ENCODE measurements around the gene PDE4C.

PDE4C gene

DNA sequence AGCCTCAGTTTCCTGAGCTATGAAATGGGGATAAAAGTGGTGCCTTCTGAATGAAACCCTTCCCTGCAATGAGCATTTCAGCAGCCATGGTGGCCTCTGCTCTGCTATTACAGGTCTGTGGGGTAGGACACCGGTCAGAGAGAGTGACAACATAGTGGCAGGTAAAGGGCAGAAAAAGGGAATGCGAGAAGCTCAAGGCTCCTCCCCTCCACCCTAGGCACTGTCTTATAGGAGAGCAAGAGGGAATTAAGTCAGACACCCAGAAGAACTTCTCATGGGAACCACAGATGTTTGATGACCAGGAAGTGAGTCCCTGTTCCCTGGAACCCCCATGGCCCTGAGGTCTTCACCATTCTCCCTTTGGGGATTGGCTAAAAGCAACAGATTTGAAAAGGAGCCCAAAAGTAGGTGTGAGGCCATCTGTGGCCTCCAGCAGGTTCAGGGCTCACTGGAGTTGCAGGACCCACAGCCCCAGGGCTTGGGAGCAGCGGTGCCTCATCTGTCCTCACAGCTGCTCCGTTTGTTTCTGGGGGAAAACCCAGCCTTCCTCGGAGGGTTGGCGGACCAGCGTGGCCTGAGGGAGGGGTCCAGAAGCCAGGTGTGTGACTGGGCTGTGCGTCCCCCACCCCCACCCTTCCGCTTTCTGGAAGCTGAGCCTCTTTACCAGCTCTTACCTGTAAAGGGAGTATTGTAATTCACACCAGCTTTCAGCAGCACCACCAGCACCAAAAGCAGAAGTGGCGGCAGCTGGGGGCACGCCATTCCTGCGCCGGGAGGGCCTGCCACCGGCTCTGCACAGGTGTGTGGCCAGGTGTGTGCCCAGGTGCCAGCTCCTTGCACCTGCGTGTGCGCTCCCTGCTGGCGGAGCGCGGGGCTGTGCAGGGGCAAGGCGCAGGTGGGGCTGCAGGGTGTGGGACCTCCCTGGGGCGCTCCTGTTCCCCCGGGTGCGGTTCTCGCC lies 28.6 kb upstream of the PDE4C start:
- DNase-seq = no peak

DNA sequence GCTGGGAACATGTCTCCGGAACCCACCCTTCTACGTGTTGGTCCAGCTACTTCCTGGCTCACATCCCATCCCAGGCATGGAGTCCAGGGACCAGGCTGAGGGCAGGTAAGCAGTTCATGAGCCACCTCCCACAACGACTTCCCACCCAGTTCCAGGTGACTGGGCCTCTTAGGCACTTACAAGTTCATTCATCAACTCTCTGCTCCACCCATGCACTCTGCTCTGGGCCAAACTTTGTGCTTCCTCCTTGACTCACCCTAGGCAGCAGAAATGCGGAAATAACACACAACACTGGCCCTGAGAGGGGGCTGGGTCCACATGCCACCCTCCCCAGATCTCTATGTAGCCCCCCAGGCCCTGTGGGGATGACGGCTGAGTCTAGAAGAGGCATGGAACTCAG lies 27.5 kb upstream of the PDE4C start:
- no peak for DNase-seq

DNA sequence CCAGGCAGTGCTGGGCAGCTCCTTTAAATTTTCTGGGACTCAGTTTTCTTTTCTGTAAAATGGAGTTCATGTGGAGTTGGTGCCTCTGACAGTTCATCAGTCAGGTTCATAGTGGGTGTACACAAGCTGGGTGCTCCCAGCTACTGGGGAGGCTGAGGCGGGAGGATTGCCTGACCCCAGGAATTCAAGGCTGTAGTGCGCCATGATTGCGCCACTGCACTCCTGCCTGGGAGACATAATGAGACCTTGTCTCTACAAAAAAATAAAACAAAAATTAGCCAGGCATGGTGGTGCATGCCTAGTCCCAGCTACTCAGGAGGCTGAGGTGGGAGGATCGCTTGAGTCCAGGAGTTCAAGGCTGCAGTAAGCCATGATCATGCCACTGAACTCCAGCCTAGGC lies 26.9 kb upstream of the PDE4C start:
- DNase-seq = no peak

DNA sequence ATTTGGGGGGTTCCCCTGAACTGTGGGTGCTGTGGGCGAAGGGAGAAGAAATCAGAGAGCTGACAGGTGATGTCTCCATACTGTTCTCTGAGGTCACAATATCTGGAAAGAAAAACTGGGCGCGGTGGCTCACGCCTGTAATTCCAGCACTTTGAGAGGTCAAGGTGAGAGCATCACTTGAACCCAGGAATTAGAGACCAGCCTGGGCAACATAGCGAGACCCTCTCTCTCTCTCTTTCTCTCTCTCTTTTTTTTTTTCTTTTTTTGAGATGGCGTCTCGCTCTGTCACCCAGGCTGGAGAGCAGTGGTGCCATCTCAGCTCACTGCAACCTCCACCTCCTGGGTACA lies 26.1 kb upstream of the PDE4C start:
- DNase-seq = no peak

DNA sequence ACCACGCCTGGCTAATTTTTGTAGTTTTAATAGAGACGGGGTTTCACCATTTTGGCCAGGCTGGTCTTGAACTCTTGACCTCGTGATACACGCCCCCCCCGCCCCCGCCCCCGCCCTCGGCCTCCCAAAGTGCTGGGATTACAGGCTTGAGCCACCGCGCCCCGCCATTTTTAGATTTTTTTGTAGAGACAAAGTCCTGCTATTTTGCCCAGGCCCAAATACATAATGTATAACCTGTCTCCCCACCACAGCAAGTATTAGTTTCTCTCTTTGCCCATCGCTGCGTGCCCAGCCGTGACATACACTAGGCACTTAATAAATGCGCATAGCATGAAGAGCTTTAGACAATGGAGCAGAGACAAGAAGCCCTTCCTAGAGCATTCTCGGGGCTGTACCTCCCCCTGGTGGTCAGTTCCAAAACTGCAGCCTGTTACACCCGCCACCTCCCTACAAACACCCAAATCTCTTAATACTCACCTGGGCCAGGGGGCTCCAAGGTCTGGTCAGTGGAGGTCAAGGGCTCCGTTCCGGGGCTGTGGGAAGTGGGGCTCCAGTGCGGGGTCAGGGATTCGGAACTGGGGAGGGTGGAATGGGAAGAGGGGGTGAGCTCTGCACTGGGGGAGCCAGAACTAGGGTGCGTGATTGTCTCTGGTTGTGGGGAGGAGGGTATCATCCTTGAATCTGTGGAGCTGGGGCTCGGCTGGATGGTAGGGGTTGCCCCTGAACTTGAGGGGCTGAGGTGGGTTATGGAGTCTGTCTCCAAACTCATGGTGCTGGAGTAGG lies 25.5 kb upstream of the PDE4C start:
- peak; percentile 89 to 91 for DNase-seq

DNA sequence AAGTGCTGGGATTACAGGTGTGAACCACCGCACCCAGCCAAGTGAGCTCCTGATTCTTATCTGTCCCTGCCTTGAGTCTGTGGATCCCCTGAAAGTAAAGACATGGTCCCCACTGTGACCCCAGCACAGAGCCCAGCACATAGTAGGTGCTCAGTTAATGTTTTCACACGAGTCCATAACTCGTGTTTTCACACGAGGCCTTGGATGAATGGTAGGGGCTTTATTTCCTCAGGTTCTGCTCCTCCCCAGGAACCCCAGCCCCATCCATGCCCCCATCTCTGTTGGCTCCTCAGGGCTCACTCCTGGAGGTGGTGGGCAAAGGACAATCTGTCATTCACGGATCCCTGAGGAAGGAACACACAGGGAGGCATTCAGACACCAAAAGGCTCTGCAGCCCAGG lies 23.6 kb upstream of the PDE4C start:
- DNase-seq = no peak

DNA sequence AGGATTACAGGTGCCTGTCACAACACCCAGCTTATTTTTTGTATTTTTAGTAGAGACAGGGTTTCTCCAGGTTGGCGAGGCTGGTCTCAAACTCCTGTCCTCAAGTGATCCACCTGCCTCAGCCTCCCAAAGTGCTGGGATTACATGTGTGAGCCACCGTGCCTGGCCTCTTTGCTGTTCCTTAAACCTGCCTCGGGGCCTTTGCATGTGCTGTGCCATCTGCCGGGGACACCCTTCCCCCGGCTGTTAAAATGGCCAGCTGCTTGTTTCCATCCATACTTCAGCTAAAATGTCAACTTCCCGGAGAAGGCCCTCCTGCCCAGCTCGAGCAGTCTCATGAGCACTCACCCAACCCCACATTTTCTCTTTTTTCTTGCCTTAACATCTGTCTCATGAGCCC lies 19.1 kb upstream of the PDE4C start:
- DNase-seq = no peak

DNA sequence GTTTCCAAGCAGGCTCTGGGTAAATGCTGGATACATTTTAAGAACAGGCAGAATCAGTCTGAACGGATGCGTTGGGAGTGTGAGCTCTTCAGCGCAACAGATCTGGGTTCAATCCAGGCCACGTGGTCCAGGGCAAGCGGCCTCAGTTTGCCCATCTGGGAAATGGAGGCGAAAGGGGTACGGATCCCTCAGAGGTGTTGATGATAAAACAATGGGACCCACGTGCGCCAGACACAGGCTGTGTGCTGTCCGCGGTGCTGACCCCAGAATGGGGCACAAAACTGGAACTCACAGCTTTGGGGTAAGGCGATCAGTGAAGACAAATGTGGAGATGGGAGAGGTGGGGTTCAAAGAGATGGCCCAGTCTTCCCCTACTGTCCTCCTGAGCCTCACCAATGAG lies 13.1 kb upstream of the PDE4C start:
- no peak for DNase-seq

DNA sequence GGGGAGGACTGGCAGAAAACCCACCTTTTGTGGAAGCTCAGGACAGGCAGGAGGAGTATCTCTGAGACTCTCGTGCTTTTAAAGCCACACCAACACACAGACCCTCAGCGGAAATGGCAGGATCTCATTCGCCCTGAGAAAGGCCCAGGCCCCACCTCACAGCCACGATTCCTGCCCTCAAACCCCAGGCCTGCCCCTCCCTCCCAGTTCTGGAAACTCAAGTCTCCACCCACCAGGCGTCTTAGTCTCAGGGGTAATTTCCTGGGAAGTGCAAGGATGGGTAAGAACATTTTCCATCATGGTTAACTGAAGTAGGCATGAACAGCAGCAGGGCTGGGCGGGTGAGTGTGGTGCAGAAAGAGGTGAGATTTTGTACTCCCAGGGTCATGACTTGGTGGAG lies 8.0 kb upstream of the PDE4C start:
- no peak for DNase-seq

DNA sequence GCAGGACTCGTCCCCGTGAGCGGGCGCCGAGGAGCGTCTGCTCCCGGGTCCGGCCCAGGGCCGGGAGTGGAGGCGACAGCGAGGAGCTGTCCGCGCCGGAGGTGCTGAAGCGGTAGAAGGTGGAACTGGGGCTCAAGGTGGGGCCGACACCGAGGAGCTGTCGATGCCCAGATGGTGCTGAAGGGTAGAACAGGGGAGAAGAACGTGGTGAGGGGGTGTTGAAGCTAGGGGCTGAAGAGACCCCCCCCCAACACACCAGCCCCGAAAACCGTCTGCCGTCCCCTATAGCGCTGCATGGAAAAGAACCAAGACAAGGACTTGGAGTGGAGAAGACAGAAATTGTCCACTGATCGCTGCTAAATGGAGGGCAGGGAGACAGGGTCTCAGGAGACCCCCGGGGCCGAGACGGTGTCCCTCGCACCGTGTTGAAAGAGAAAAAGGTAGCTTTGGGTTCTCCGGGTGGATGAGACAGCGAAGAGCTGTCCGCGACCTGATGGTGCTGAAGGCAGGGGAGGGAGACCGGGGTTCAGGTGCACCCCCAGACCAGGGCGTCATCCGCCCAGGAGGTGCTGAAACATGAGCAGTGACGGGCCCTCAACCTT lies 7.1 kb upstream of the PDE4C start:
- DNase-seq = peak; percentile 52 to 67

DNA sequence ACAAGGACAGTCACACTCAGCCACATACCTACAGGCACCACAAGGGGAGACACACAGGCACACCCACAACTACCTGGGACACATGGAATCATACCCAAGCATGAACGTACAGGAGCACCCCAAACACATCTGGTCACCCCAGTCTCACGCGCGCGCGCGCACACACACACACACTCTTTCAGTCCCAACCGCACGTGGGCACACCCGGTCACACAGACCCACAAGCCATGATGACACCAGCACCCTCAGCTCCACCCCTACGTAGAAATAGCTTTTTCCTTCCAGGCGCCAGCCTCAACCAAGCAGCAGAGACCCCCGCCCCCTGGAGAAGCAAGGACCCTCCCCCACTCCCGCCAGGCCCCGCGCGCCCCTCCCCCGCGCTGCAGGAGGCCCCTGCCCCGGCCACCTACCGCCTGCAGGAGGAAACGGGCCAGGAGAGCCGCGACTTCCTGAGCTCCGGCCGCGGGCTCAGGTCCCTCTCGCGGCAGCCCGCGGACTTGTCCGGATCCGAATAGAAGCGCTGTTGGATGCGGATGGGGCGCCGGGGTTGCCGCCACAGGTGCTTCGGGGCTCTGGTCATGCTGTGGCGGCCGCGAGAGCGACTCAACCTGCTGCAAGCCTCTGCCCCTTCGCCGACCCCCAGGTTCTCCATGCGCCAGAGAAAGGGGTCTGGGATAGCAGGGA lies 6.4 kb upstream of the PDE4C start:
- no peak for DNase-seq

DNA sequence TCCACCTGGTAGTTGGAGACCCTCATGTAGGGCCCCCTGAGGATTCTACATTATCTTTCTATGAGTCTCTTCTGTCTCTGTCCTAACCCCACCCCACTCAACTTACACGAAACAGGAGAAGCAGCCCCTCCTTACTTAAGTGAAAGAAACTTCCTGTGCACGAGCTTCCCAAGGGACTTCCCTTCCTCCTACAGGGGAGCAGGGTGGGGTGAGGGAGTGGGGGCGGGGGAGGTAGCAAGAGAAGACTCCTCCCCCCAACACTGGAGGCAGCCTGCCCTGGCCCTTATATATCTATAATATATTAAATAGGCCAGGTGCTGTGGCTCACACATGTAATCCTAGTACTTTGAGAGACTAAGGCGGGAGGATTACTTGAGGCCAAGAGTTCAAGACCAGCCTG lies 5.5 kb upstream of the PDE4C start:
- no peak for DNase-seq

DNA sequence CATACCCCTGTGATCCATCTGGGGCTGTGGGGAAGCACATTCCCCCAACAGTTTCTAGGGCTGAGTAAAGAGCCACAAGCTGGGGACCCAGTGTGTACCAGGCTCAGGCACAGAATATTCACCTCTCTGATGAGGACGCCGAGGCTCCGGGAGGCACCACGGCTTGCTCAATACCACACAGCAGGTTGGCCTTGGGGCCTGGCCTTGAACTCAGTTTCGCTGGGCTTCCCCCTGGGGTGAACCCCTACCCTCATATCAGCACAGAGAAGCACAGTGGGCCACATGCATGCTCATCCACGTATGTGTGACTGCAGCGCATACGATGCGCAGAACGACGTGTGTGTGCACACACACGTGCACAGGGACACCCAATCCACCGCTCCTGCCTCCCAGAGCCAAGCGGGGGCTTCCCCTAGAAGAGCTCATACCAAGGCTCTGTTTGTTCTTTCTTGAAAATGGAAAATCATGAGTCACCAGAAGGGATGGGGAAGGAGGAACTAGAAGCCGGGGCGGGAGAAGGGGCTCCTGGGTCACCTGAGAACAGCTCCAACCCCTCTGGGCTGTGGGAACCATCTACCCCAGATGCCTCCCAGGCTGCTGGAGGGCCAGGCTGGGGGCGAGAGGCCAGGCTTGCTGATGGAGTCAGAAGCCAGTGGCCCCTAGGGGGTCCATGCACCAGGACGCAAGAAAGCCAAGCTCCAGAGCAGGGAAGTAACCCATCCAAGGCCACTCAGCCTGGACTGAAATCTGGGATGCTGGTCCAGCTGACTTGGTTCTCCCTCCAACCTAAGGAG lies 4.9 kb upstream of the PDE4C start:
- DNase-seq = no peak

DNA sequence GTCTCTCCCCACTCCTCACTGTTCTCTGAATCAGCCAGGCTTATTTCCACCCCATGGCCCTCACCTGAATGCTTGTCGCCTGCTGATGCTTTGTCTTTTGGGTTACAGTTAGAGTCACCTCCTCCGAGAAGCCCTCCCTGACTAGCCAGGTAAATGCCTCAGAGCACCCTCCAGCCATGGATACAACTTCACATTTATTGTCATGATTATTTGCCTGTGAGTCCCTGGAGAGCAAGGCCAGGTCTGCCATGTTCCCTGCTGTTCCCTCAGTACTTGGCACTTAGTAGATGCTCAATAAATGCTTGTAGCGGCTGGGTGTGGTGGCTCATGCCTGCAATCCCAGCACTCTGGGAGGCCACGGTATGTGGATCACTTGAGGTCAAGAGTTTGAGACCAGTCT lies 3.7 kb upstream of the PDE4C start:
- no peak for DNase-seq

DNA sequence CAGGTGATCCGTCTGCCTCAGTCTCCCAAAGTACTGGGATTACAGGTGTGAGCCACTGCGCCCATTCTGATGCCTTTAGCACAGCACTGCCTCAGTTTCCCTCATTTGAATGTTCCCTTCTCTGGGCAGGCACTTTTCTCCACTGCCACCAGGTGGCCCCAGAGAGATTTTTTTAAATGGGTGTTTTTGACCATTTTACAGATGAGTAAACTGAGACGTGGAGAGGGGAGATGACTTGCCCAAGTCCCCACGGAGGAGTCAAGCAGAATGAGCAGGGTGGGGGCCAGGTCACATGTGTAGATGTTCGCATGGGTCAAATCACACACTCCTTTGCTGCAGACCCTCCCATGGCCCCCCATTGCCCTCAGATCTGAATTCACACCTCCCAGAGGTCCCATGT lies 3.2 kb upstream of the PDE4C start:
- peak in 1 of 2 experiments; percentile 34 for DNase-seq

DNA sequence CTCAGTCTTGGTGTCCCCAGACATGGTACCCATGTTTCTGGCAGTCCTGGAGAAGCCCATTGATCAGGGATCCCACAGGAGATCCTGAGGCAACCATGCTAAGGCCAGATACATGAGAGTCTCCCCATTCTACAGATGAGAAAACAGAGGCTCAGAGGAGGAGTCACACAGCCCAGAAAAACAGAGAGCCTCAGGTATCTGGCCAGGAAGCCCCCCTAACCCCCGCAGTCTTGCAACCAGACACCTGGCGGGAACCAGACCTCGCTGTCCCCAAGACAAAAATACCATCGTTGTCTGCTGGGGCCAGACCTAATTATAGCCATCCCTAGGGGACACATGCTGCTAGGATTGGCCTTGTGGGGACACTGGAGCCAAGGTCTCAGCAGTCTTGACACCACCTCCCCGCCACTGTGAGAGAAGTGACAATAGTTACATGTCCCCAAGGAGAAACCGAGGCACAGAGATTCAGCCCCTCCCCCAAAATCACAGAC lies 1.6 kb upstream of the PDE4C start:
- no peak for DNase-seq

DNA sequence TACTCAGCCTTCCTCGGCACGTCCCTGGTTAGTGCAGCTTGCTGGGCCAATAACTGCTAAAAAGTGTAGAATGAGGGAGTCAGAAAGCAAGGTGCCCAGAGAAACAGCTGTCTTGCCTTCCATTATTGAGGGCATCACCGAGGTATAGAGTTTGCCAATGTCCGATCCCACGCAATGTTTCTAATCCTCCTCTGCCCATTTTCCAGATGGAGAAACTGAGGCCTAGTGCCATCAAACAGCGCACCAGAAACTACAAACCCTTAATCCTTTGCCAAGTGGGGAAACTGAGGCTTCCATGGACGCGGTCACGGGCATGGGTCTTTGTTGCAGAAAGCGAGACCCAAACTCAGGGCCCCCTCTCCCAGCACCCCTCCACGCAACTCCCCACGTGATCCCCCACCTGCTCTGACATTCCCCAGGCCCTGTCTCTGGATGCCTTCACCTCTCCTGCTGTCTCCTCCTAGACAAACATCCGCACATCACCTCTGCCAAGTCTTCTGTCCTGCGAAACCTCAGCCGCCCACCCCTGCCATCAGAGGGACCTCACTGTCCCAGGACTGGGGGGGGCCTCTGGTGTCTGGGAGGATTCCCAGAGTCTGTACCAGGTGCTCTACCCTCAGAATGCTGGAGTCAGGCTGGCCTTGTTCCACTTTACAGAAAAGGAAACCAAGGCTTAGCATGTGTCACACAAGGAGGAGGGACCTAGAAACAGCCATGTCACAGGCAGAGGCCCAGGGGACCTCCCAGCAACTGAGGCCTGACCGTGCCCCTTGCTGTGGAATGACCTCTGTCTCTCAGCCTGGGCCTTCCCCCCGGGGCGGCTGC lies 930 bp upstream of the PDE4C start:
- no peak for DNase-seq

DNA sequence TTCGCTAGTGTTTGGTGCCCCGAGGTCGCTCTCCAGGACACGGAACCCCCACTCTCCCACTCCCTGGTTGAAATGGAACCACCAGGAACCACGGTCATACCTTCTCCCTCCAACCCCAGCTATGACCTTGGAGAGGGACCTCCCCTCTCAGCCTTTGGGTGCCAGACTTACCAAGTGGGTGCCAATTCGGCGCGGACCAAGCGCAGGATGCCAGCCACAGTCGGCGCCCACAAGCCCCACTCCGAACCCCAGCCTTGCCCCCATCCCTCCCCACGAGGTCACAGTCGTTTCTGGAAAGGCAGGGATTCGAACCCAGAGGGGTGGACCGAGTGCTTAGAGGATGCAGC lies 910 bp downstream of the PDE4C start:
- peak in 1 of 2 experiments; percentile 31 for DNase-seq

DNA sequence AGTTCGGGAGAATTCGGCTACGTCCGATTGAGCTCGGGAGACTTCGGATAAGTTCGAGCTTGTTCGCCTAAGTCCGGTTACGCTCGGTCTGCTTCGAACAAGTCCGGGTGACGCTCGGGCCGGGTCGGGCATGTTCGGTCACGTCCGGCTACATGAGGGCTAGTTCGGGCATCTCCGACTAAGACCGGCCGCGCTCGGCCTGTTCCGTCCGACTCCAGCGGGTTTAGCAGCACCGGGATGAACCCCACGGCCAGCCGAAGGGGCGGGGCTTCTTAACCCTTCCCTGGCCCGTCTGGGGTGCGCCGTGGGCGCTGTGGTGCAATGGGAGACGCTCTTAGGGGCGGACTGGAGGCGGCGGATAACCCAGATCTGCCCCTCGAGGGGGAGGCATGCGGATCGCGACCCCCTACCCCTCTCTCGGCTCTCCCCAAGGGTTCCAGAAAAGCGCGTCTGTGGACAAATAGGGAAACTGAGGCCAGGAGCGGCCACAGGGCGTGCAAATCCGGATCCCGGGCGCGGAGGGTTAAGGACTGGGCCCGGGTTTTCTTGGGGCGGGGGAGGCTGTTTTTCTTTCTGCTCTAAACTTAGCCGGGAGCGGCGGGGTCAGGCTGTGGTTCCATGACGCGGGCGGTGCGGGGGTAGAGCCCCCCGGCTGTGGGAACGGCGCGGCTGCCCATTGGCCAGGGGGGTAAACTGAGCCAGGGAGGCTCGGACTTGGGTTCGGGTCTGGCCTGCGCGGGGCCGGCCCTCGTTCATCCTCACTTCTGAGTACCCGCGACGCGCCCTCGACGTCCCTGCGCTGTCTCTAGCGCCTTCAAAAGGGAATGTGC lies 1.5 kb downstream of the PDE4C start:
- peak; percentile 96 to 97 for DNase-seq

DNA sequence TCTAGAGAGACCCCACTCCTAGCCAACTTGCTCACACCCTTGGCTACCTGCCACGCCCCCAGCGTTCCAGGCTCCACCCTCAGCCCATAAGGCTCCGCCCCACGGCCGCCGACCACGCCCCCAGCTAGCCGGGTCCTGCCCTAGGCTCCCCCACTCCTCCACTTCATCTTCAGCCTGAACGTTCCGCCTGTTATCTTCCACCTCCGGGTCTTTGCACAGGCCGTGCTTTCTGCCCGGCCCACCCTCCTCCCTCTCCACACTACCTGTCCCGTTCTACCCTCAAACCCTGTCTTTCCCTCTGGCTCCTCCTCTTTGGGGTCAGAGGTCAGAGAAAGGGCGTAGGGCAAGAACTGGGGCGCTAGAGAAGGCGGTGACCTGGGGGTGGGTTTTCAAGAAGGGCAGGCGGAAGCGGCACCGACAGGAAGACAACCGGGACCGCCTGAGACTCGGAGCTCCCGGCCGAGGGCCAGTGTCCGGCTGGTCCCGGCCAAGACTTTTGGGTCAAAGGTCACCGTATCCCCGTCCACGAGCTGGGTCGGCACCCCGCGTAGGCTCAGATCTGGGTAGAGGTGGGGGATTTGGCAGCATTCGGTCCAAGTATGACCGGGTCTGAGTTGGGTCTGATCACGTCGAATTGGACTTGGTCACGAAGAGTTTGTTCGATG lies 2.2 kb downstream of the PDE4C start:
- DNase-seq = peak; percentile 72 to 75
